Measurements from ENCODE around the gene TOGARAM1.

Gene TOGARAM1

GRCh38 chr14:44961554-44962333, at the start of gene TOGARAM1, which contains the start of gene KLHL28:
TOGARAM1 (plus strand) TSS chr14:44962190; CDS start chr14:44962422, 232 bp downstream.
KLHL28 (minus strand) TSS chr14:44961947; CDS start chr14:44945928, 16,019 bp downstream.
- peak; percentile 97 for DNase-seq

- DNase-seq, result no peak
Measured at GRCh38 chr14:44914849-44915248, 47.1 kb upstream of the TOGARAM1 start.

GRCh38 chr14:44928793-44929192, 33.2 kb upstream of the TOGARAM1 start:
- DNase-seq, result no peak

- DNase-seq, result no peak
Measured at GRCh38 chr14:44935155-44935554, 26.8 kb upstream of the TOGARAM1 start.

- DNase-seq, result no peak
Measured at GRCh38 chr14:44937547-44937946, 24.4 kb upstream of the TOGARAM1 start.

GRCh38 chr14:44940211-44940610, 21.8 kb upstream of the TOGARAM1 start:
- no peak for DNase-seq

- no peak for DNase-seq
Measured at GRCh38 chr14:44940944-44941343, 21.0 kb upstream of the TOGARAM1 start.

- no peak for DNase-seq
Measured at GRCh38 chr14:44941591-44941990, 20.4 kb upstream of the TOGARAM1 start.

- DNase-seq, result no peak
Measured at GRCh38 chr14:44942436-44942835, 19.6 kb upstream of the TOGARAM1 start.

- DNase-seq, result no peak
Measured at GRCh38 chr14:44944107-44944506, 17.9 kb upstream of the TOGARAM1 start.

- DNase-seq, result no peak
Measured at GRCh38 chr14:44945264-44945663, 16.7 kb upstream of the TOGARAM1 start.

- no peak for DNase-seq
Measured at GRCh38 chr14:44951051-44951450, 10.9 kb upstream of the TOGARAM1 start.

- no peak for DNase-seq
Measured at GRCh38 chr14:44952391-44953110, 9.4 kb upstream of the TOGARAM1 start.

GRCh38 chr14:44954750-44955149, 7.2 kb upstream of the TOGARAM1 start:
- no peak for DNase-seq

GRCh38 chr14:44955528-44955927, 6.5 kb upstream of the TOGARAM1 start:
- no peak for DNase-seq

- no peak for DNase-seq
Measured at GRCh38 chr14:44956866-44957265, 5.1 kb upstream of the TOGARAM1 start.

- DNase-seq, result no peak
Measured at GRCh38 chr14:44959538-44959937, 2.5 kb upstream of the TOGARAM1 start.

GRCh38 chr14:44960146-44960545, 1.8 kb upstream of the TOGARAM1 start:
- no peak for DNase-seq

- no peak for DNase-seq
Measured at GRCh38 chr14:44960646-44961045, 1.3 kb upstream of the TOGARAM1 start.

GRCh38 chr14:44961151-44961553, 838 bp upstream of the TOGARAM1 start:
- peak; percentile 61 for DNase-seq

GRCh38 chr14:44962334-44963043, 499 bp downstream of the TOGARAM1 start:
- peak; percentile 69 for DNase-seq

GRCh38 chr14:44963044-44963528, 1.1 kb downstream of the TOGARAM1 start:
- no peak for DNase-seq

GRCh38 chr14:44963775-44964380, 1.9 kb downstream of the TOGARAM1 start:
- DNase-seq, result no peak

Data from stimulated activated naive CD4-positive, alpha-beta T cell treated with Interleukin-2 at 50 U/mL for 16 hours (primary cell).